Activated effector memory CD4-positive, alpha-beta T cell treated with Interleukin-2 at 50 U/mL for 16 hours (primary cell): Measurements from ENCODE around the gene GALNT10.
A peak's percentile ranks its signal among the peaks of the same experiment; 100 is the strongest.

Source experiments
- DNase-seq: peaks from one replicate; pipeline ENCODE4 v3.0.0-alpha.2; 2020

Gene GALNT10

GRCh38 chr5:154203798-154204578 lies 13.5 kb downstream of the GALNT10 start:
- no peak for DNase-seq

GRCh38 chr5:154205441-154206117 lies 15.0 kb downstream of the GALNT10 start:
- no peak for DNase-seq

- DNase-seq: no peak
These were observed 15.8 kb downstream of the GALNT10 start for GRCh38 chr5:154206311-154206710.

GRCh38 chr5:154207204-154207603 lies 16.7 kb downstream of the GALNT10 start:
- DNase-seq: no peak

- no peak for DNase-seq
These were observed 19.1 kb downstream of the GALNT10 start for GRCh38 chr5:154209591-154210081.

DNA sequence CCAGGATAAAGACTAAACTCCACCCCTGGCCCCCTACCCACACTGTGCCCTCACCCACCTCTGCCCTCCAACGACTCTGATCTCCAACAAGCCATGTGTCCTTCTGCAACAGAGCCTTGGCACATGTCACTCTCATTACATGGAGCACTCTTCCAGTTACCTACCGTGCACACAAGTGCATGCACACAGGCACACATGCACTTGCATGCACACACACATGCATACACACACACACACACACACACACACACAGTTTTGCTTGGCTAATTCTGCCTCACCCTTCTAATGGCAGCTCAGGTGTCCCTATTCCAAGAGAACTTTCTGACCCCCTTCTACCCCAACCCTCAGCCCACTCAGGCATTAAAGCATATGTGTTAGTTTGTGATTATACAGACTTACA lies 19.6 kb downstream of the GALNT10 start:
- DNase-seq: no peak

DNA sequence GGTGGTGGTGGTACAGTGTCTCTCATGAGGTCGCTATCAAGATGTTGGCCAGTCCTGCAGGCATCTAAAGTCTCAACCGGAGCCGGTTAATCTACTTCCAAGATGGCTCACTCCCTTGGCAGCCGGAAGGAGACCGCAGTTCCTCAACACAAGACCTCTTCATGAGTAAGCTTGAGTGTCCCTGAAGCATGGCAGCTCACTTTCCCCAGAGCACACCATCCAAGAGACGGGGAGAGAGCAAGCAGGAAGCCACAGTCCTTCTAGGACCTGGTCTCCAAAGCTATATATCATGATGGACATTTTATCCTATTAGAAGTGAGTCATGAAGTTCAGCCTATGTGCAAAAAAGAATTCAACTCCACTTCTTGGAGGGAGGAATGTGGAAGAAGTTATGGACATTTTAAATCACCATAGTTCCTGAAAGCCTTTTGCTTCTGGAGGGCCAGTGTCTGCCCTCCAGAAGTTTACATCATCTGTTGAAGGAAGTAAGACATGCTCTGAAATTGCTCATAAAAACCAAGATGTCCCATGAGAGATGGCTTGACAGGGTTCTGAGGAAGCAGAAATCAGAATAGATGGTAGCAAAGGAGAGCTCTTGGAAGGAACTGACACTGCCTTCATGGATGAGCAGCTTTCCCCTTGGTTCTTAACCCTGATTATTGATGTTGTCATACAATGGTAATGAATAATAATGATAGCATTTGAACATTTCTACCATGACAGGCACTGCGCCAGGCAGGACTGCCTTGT lies 21.3 kb downstream of the GALNT10 start:
- DNase-seq: no peak

GRCh38 chr5:154213592-154213991 lies 23.1 kb downstream of the GALNT10 start:
- no peak for DNase-seq

- no peak for DNase-seq
These were observed 24.0 kb downstream of the GALNT10 start for GRCh38 chr5:154214371-154215106.

DNA sequence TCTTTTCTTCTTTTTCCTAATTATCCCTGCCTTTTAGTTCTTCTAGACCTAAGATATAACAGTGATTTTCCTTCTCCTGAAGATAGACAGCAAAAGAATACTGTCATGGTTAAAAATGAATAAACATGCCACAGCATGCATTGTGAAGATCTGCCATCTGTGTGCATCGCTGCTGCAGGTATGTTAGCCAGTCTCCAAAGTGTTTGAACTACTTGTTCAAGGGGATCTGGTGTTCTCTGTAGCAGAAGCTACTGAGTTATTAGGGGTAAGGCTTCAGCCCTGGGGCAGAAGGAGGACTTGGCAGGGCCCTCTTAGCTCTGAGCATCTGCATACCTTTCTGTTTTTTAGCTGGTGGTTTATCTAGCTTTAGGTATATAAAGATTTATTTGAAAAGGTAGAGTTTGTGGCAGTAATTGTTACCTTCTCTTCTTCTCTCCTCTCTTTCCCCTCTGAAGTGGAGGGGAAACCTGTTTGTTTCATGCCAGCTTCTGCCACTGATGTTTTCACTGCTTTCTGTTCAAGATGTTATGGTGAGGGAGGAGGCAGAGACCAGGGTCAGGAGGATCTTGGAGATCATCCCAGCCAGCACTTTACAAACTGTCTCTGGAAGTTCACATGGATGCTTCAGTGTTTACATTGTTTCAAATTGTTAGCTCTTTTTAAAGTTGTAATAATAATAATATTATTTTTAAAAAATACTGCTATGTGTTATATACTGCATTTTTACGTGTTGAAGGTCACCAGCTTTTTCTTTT lies 25.2 kb downstream of the GALNT10 start:
- DNase-seq: no peak

GRCh38 chr5:154217462-154217861 lies 26.9 kb downstream of the GALNT10 start:
- no peak for DNase-seq

DNA sequence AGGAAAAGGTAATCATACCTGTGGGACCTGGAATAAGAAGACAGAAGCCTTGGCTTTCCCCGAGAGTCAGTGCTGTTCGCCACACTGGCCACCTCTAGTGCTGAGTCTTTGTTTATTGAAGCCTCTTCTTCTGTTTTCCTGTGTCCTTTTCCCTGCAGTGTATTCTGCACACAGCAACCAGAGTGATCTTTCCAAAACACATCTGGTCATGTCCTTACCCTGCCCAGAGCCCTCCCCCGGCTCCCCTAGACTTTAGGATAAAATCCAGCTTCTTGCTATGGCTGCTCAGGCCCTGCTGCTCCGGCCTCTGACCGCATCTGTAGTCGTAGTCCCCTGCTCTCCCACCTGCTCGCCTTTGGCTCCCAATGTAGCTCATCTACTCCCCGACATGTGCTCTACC lies 28.3 kb downstream of the GALNT10 start:
- no peak for DNase-seq

- DNase-seq: no peak
These were observed 30.1 kb downstream of the GALNT10 start for GRCh38 chr5:154220625-154221024.

- peak; percentile 58 for DNase-seq
These were observed 30.9 kb downstream of the GALNT10 start for GRCh38 chr5:154221371-154221896.

GRCh38 chr5:154222414-154222813 lies 31.9 kb downstream of the GALNT10 start:
- DNase-seq: no peak

- DNase-seq: no peak
These were observed 32.8 kb downstream of the GALNT10 start for GRCh38 chr5:154223320-154223719.

GRCh38 chr5:154227090-154227489 lies 36.6 kb downstream of the GALNT10 start:
- DNase-seq: no peak

DNA sequence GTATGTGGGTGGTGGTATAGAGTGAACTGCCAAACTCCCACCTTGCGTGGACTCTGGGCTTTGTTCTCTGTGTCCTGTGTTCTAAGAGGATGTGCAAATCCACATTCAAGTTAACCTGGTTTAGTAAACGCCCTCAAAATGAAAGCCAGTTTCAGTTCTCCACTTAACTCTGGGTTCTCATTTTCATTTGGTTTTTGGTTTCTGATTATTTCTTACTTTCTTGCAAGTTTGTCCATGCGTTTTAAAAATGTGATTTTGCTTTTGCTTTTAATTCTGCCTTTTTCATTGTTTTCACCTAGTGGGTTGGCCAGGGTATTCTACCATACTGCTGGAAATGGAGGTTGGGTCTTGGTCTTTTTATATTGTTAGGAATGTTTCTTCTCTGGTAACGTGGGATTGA lies 38.2 kb downstream of the GALNT10 start:
- DNase-seq: no peak

DNA sequence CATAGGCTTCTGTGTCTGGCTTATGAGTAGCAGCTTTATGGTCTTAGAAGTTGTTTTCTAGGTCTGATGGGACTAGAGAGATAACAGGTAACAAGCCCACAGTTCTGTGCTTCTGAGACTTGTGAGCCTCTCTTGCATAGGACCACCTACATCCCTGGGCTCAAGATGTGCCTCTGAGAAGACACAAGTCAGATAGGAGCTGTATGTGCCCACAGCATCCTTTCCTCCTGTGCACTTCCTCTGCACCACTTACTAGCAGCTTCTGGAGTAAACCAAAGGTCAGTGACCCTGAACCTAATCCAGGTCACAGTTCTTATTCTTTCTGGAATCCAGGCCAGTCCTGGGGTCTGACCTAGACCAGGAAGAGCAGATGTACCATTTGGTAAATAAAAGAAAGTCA lies 40.0 kb downstream of the GALNT10 start:
- no peak for DNase-seq

GRCh38 chr5:154234551-154234950 lies 44.0 kb downstream of the GALNT10 start:
- no peak for DNase-seq

DNA sequence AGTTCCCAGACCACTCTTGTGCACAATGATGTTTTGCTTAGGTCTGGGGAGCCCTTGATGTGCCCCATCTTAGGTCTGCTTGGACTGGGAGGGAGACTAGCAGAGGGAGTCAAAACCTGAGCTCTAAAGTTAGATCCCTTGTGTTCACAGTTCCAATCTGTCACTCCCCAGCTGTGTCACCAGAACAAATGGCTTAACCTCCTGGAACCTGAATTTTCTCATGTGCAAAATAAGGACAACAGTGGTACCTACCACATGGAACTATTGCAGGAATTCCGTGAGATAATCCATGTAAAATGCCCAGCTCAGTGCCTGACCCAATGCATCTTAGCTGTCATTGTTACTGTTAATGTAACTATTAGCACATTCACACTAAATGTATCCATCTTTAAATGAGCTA lies 45.5 kb downstream of the GALNT10 start:
- DNase-seq: no peak
